Fibroblast of mammary gland (primary cell): ENCODE measurements around the gene SLC33A1.

Experiments
- DNase-seq: peaks from one replicate; pipeline ENCODE4 v3.0.0-alpha.2; 2010; ENCODE audit warnings: low read depth
- H3K4me3 ChIP-seq: 2 replicates; pipeline ENCODE4 v1.5.1; 2011; ENCODE audit warnings: low read depth, mild to moderate bottlenecking, low read length, moderate library complexity; ENCODE audit not compliant: control insufficient read depth
- CTCF ChIP-seq: conservative IDR thresholded peaks from 2 replicates; pipeline ENCODE4 v1.5.1; 2011; ENCODE audit warnings: low read depth, low read length, inconsistent platforms; ENCODE audit not compliant: control insufficient read depth, insufficient read depth

Gene SLC33A1

GRCh38 chr3:155771126-155771525 lies 83.1 kb downstream of the SLC33A1 start:
- H3K4me3 ChIP-seq, result no peak overlapping the region
- no peak for TF ChIP-seq CTCF
- no peak for DNase-seq
